ENCODE data around the gene GSDMA. TPM values are rescaled to one million over a fixed set of nuclear protein-coding genes. Genes with fewer than 3 reads are reported as not detected.

The GSDMA gene
- total and polyA plus RNA-seq, 12 donors, result 0.14 to 2.2 (median 1.3) TPM; not detected in 5

DNA sequence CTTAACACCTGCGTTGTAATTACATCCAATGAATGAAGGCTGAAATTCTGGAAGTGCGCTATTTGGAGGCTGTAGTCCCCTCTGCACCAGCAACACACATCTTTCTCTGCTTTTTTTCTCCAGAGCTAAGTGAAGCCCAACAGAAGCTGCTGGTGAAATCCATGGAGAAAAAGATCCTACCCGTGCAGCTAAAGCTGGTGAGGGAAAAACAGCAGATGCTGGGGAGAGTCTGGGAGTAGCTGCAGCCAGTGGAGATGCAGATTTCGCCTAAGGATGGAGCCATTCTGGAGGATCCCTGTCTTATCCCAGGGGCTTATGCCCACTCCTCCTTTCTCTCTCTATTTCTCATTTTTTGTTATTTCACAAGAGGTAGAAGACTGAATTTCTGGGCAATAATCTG is 13.0 kb downstream of the GSDMA start:
- no peaks in the 10 kb centered on the region for H3K36me3 ChIP-seq (replicated peaks in 1 of 2)
- TF ChIP-seq POLR2A (IDR thresholded peaks at IDR 0.05), result no peak
- H3K4me3 ChIP-seq, result no peak overlapping the region
- 63 to 75% (median 68%) methylated on average over 4 of the region's 4 CpGs for WGBS, 4 donors
- no peak for DNase-seq
- intact Hi-C loops (cut with DNase I), result no loop called here
- H3K27ac ChIP-seq, result no peak overlapping the region
- no peaks in the 10 kb centered on the region for H3K27me3 ChIP-seq
- peaks cover 0 to 5% of the 10 kb centered on the region in 2 donors for H3K4me1 ChIP-seq (replicated peaks in 1 of 2)
- H3K9me3 ChIP-seq (replicated peaks in 1 of 3), result no peaks in the 10 kb centered on the region

DNA sequence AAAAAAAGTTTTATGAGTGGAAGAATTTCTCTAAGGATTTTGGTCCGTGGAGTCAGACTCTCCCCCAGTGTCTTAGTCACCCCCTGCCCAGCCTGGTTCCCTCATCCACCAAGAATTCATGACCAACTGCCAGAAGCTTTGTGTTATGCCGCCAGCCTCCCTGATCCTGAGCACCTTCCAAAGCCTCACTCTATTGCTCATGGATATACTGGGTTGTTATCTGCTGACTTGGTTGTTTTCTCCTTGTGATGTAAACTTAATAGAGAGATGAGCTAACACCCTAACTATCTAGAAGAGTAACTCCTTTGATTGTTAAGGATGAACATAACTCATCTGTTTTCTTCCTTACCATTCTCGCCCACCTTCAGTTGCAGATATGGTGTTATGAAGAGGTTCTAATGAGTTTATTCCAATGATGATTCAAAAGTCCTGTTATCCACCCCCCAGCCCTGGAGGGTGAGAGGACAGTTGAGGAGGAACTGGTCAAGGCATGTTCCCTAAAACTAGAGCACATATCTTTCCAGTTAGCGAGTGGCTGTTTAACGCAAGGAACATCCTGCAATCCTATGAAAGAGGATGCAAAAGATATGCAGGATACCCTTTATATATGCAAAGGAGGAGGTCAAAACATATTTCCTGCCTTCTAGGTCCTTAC is 16.3 kb downstream of the GSDMA start:
- H3K4me1 ChIP-seq (replicated peaks in 1 of 2), result peaks cover 11 to 26% of the 10 kb centered on the region in 2 donors
- peaks cover 0 to under 1% of the 10 kb centered on the region in 2 donors for H3K36me3 ChIP-seq (replicated peaks in 1 of 2)
- no peak for DNase-seq
- no peaks in the 10 kb centered on the region for H3K9me3 ChIP-seq (replicated peaks in 1 of 3)
- TF ChIP-seq, protein P1, sequence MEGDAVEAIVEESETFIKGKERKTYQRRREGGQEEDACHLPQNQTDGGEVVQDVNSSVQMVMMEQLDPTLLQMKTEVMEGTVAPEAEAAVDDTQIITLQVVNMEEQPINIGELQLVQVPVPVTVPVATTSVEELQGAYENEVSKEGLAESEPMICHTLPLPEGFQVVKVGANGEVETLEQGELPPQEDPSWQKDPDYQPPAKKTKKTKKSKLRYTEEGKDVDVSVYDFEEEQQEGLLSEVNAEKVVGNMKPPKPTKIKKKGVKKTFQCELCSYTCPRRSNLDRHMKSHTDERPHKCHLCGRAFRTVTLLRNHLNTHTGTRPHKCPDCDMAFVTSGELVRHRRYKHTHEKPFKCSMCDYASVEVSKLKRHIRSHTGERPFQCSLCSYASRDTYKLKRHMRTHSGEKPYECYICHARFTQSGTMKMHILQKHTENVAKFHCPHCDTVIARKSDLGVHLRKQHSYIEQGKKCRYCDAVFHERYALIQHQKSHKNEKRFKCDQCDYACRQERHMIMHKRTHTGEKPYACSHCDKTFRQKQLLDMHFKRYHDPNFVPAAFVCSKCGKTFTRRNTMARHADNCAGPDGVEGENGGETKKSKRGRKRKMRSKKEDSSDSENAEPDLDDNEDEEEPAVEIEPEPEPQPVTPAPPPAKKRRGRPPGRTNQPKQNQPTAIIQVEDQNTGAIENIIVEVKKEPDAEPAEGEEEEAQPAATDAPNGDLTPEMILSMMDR (IDR thresholded peaks at IDR 0.05), result no peak
- TF ChIP-seq POLR2A (IDR thresholded peaks at IDR 0.05), result no peak
- H3K27me3 ChIP-seq, result no peaks in the 10 kb centered on the region
- 70 to 78% (median 73%) methylated on average over 5 of the region's 5 CpGs for WGBS, 4 donors
- H3K27ac ChIP-seq, result peak overlapping the region in 1 of 5 donors; percentile 21
- intact Hi-C loops (cut with DNase I), result no loop called here
- H3K4me3 ChIP-seq, result no peak overlapping the region

DNA sequence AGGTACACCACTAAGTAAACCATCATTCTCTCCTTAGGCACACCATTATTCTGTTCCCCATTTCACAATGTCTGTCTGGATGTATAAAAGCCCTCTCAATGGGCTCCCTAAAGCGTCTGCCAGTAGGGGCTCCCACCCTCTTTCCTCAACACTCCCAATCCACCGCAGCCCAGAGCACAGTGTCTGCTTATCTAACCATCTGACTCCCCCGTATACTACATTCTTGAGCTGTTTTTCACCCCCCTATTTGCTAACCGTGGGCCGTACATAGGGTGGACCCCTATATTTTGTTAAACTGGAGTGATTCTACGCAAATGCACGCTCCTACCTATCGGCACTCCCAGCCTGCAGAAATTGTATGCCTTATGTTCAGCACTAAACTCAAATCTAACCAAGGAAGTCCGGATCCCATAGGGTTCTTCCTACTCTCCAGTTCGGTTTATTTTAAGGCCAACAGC is 17.1 kb downstream of the GSDMA start:
- TF ChIP-seq, protein P1 (IDR thresholded peaks at IDR 0.05), result no peak
- no peak for TF ChIP-seq POLR2A (IDR thresholded peaks at IDR 0.05)
- Histone ChIP-seq H3K4me3 (peak overlapping the region in 3 of 4 donors; percentile 75 to 88 (median 76)), H3K4me1 (replicated peaks in 1 of 2) (peaks cover 11 to 26% of the 10 kb centered on the region in 2 donors), H3K27me3 (no peaks in the 10 kb centered on the region), H3K36me3 (replicated peaks in 1 of 2) (peaks cover 0 to 8% of the 10 kb centered on the region in 2 donors), H3K27ac (peak overlapping the region in 4 of 5 donors; percentile 13 to 91 (median 89)), H3K9me3 (replicated peaks in 1 of 3) (no peaks in the 10 kb centered on the region)
- peak in 3 of 7 donors; percentile 11 to 56 (median 33) for DNase-seq
- 0 to 2% (median 0%) methylated on average over 10 of the region's 10 CpGs for WGBS, 4 donors
- intact Hi-C loops (cut with DNase I), result loop anchor here in 1 of 2 donors (10.0 kb wide), 1 partner anchor 65 kb away; no protein-coding TSS in a partner anchor

DNA sequence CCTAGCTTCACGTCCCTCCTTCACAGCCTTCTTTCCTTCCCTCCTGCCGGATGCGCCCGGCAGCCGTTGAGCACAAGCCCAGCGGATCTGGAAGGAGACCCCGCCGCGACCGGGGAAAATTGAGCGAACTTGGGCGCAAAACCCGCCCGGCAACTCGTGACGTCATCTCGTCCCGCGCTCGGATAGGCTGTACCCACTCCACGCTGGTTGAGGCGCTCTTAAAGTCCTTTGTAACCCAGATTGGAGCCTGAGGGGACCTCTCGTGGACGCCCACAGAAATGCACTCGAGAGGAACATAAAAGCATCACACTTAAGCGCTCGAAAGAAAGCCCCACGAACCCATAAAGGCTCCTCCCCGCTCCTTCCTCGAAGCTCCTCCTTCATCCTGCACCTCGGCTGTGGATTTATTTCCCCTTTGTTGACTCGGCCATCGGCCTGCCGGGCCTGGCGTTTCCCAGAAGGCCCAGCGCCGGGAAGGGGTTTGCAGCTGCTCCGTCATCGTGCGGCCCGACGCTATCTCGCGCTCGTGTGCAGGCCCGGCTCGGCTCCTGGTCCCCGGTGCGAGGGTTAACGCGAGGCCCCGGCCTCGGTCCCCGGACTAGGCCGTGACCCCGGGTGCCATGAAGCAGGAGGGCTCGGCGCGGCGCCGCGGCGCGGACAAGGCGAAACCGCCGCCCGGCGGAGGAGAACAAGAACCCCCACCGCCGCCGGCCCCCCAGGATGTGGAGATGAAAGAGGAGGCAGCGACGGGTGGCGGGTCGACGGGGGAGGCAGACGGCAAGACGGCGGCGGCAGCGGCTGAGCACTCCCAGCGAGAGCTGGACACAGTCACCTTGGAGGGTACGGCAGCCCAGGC is 17.8 kb downstream of the GSDMA start, which contains the start of gene PSMD3:
Gene PSMD3, plus strand, starts transcription at position 457 of the 856 bp plus-strand sequence. Its CDS starts 164 bp downstream, at position 621.
- Histone ChIP-seq H3K27me3 (no peaks in the 10 kb centered on the region), H3K4me1 (replicated peaks in 1 of 2) (peaks cover 11 to 26% of the 10 kb centered on the region in 2 donors), H3K4me3 (peak within 1 kb of the TSS; percentile 75 to 88 (median 79)), H3K27ac (peak within 1 kb of the TSS; percentile 50 to 91 (median 88)), H3K9me3 (replicated peaks in 1 of 3) (no peaks in the 10 kb centered on the region), H3K36me3 (replicated peaks in 1 of 2) (peaks cover 0 to 15% of the 10 kb centered on the region in 2 donors)
- peak; percentile 97 to 100 (median 99) for DNase-seq
- intact Hi-C loops (cut with DNase I), result loop anchor here in 1 of 2 donors (10.0 kb wide), 1 partner anchor 64 kb away; no protein-coding TSS in a partner anchor
- TF ChIP-seq, protein P1 (IDR thresholded peaks at IDR 0.05), result peak; percentile 50 to 96 (median 92)
- TF ChIP-seq POLR2A (IDR thresholded peaks at IDR 0.05), result peak; percentile 78 to 91
- WGBS, 4 donors, result 0% methylated on average over 12 to 84 of the region's 84 CpGs
